ENCODE data around the gene CROCC.
"Not testable (repeated sequence)": the region's sequence is repeated elsewhere in the genome, so short reads cannot be mapped to it uniquely, and the experiment has no call there.

CROCC gene

GRCh38 chr1:16899020-16899419 lies 22.7 kb upstream of the CROCC start:
- H3K4me1 ChIP-seq (ENCODE audit: control insufficient read depth, insufficient read depth, low read length); H3K27me3 ChIP-seq (ENCODE audit: control insufficient read depth, insufficient read depth, low read length); H3K4me3 ChIP-seq (ENCODE audit: low read length); H3K36me3 ChIP-seq (ENCODE audit: insufficient read depth, low read length); H3K9ac ChIP-seq (ENCODE audit: low read depth, low read length); H3K4me2 ChIP-seq (ENCODE audit: low read length); H3K9me3 ChIP-seq (replicated peaks; ENCODE audit: low read length): not testable (repeated sequence)

- no peak overlapping the region for H3K4me3 ChIP-seq (ENCODE audit: low read length)
- H3K4me1 ChIP-seq (ENCODE audit: control insufficient read depth, insufficient read depth, low read length): peaks cover 20% of the 10 kb centered on the region
- H3K9ac ChIP-seq (ENCODE audit: low read depth, low read length): no peak overlapping the region
- H3K36me3 ChIP-seq (ENCODE audit: insufficient read depth, low read length): no peaks in the 10 kb centered on the region
- H3K9me3 ChIP-seq (replicated peaks; ENCODE audit: low read length): no peaks in the 10 kb centered on the region
- no peaks in the 10 kb centered on the region for H3K27me3 ChIP-seq (ENCODE audit: control insufficient read depth, insufficient read depth, low read length)
- no peak overlapping the region for H3K4me2 ChIP-seq (ENCODE audit: low read length)
Observed at GRCh38 chr1:16900751-16901150, 21.0 kb upstream of the CROCC start.

- H3K4me3 ChIP-seq (ENCODE audit: low read length); H3K9me3 ChIP-seq (replicated peaks; ENCODE audit: low read length); H3K27me3 ChIP-seq (ENCODE audit: control insufficient read depth, insufficient read depth, low read length); H3K4me2 ChIP-seq (ENCODE audit: low read length); H3K36me3 ChIP-seq (ENCODE audit: insufficient read depth, low read length); H3K9ac ChIP-seq (ENCODE audit: low read depth, low read length): not testable (repeated sequence)
- peaks cover 26% of the 10 kb centered on the region for H3K4me1 ChIP-seq (ENCODE audit: control insufficient read depth, insufficient read depth, low read length)
Observed at GRCh38 chr1:16901371-16901770, 20.4 kb upstream of the CROCC start.

- H3K4me1 ChIP-seq (ENCODE audit: control insufficient read depth, insufficient read depth, low read length): peaks cover 28% of the 10 kb centered on the region
- H3K9me3 ChIP-seq (replicated peaks; ENCODE audit: low read length): no peaks in the 10 kb centered on the region
- H3K4me2 ChIP-seq (ENCODE audit: low read length): peak overlapping the region; percentile 89
- H3K4me3 ChIP-seq (ENCODE audit: low read length): no peak overlapping the region
- H3K27me3 ChIP-seq (ENCODE audit: control insufficient read depth, insufficient read depth, low read length): no peaks in the 10 kb centered on the region
- no peak overlapping the region for H3K9ac ChIP-seq (ENCODE audit: low read depth, low read length)
- H3K36me3 ChIP-seq (ENCODE audit: insufficient read depth, low read length): no peaks in the 10 kb centered on the region
Observed at GRCh38 chr1:16903054-16903453, 18.7 kb upstream of the CROCC start.

GRCh38 chr1:16903458-16903796 lies 18.3 kb upstream of the CROCC start:
- Histone ChIP-seq H3K4me3 (ENCODE audit: low read length) (peak overlapping the region; percentile 72), H3K27me3 (ENCODE audit: control insufficient read depth, insufficient read depth, low read length) (no peaks in the 10 kb centered on the region), H3K4me2 (ENCODE audit: low read length) (peak overlapping the region; percentile 89), H3K36me3 (ENCODE audit: insufficient read depth, low read length) (no peaks in the 10 kb centered on the region), H3K9me3 (replicated peaks; ENCODE audit: low read length) (no peaks in the 10 kb centered on the region), H3K4me1 (ENCODE audit: control insufficient read depth, insufficient read depth, low read length) (peaks cover 28% of the 10 kb centered on the region), H3K9ac (ENCODE audit: low read depth, low read length) (peak overlapping the region; percentile 94)

GRCh38 chr1:16904560-16905109 lies 17.1 kb upstream of the CROCC start:
- no peaks in the 10 kb centered on the region for H3K36me3 ChIP-seq (ENCODE audit: insufficient read depth, low read length)
- peak overlapping the region; percentile 89 for H3K4me2 ChIP-seq (ENCODE audit: low read length)
- no peaks in the 10 kb centered on the region for H3K9me3 ChIP-seq (replicated peaks; ENCODE audit: low read length)
- no peaks in the 10 kb centered on the region for H3K27me3 ChIP-seq (ENCODE audit: control insufficient read depth, insufficient read depth, low read length)
- peaks cover 28% of the 10 kb centered on the region for H3K4me1 ChIP-seq (ENCODE audit: control insufficient read depth, insufficient read depth, low read length)
- peak overlapping the region; percentile 94 for H3K9ac ChIP-seq (ENCODE audit: low read depth, low read length)
- H3K4me3 ChIP-seq (ENCODE audit: low read length): peak overlapping the region; percentile 72

- H3K9ac ChIP-seq (ENCODE audit: low read depth, low read length): peak overlapping the region; percentile 94
- peak overlapping the region; percentile 89 for H3K4me2 ChIP-seq (ENCODE audit: low read length)
- H3K9me3 ChIP-seq (replicated peaks; ENCODE audit: low read length): no peaks in the 10 kb centered on the region
- H3K27me3 ChIP-seq (ENCODE audit: control insufficient read depth, insufficient read depth, low read length): no peaks in the 10 kb centered on the region
- H3K4me3 ChIP-seq (ENCODE audit: low read length): peak overlapping the region; percentile 72
- peaks cover 28% of the 10 kb centered on the region for H3K4me1 ChIP-seq (ENCODE audit: control insufficient read depth, insufficient read depth, low read length)
- H3K36me3 ChIP-seq (ENCODE audit: insufficient read depth, low read length): no peaks in the 10 kb centered on the region
Observed at GRCh38 chr1:16905110-16905867, 16.4 kb upstream of the CROCC start.

GRCh38 chr1:16905868-16906702 lies 15.6 kb upstream of the CROCC start:
- Histone ChIP-seq H3K4me2 (ENCODE audit: low read length) (peak overlapping the region; percentile 17), H3K4me3 (ENCODE audit: low read length) (no peak overlapping the region), H3K27me3 (ENCODE audit: control insufficient read depth, insufficient read depth, low read length) (no peaks in the 10 kb centered on the region), H3K9ac (ENCODE audit: low read depth, low read length) (no peak overlapping the region), H3K9me3 (replicated peaks; ENCODE audit: low read length) (no peaks in the 10 kb centered on the region), H3K36me3 (ENCODE audit: insufficient read depth, low read length) (no peaks in the 10 kb centered on the region), H3K4me1 (ENCODE audit: control insufficient read depth, insufficient read depth, low read length) (peaks cover 28% of the 10 kb centered on the region)

GRCh38 chr1:16906873-16907272 lies 14.9 kb upstream of the CROCC start:
- Histone ChIP-seq H3K9ac (ENCODE audit: low read depth, low read length) (no peak overlapping the region), H3K4me2 (ENCODE audit: low read length) (no peak overlapping the region), H3K9me3 (replicated peaks; ENCODE audit: low read length) (no peaks in the 10 kb centered on the region), H3K27me3 (ENCODE audit: control insufficient read depth, insufficient read depth, low read length) (no peaks in the 10 kb centered on the region), H3K36me3 (ENCODE audit: insufficient read depth, low read length) (no peaks in the 10 kb centered on the region), H3K4me1 (ENCODE audit: control insufficient read depth, insufficient read depth, low read length) (peaks cover 28% of the 10 kb centered on the region), H3K4me3 (ENCODE audit: low read length) (no peak overlapping the region)

GRCh38 chr1:16907870-16908758 lies 13.6 kb upstream of the CROCC start:
- no peak overlapping the region for H3K4me3 ChIP-seq (ENCODE audit: low read length)
- H3K9me3 ChIP-seq (replicated peaks; ENCODE audit: low read length): no peaks in the 10 kb centered on the region
- H3K9ac ChIP-seq (ENCODE audit: low read depth, low read length): no peak overlapping the region
- H3K27me3 ChIP-seq (ENCODE audit: control insufficient read depth, insufficient read depth, low read length): no peaks in the 10 kb centered on the region
- H3K36me3 ChIP-seq (ENCODE audit: insufficient read depth, low read length): no peaks in the 10 kb centered on the region
- no peak overlapping the region for H3K4me2 ChIP-seq (ENCODE audit: low read length)
- peaks cover 27% of the 10 kb centered on the region for H3K4me1 ChIP-seq (ENCODE audit: control insufficient read depth, insufficient read depth, low read length)
